GM12878 (cell line): ENCODE results near the gene EGR4. TPM values are rescaled to one million over a fixed set of nuclear protein-coding genes. Genes with fewer than 3 reads are reported as not detected.

Experiments used
- ATAC-seq: fragments of 200-7000 bp; cut with Tn5 transposase; 3 replicates; pipeline ENCODE4 v1.9.1; 2020; ENCODE audit warnings: mild to moderate bottlenecking, moderate library complexity
- BruUV-seq: library from RNA; stranded (reverse); fragments of 400-500 nt; replicated peaks from 2 replicates; lab custom pipeline; 2021; lab: Mats Ljungman, UMichigan
- CTCF ChIA-PET: fragments of 300-600 bp; sonication (Branson Sonifier 250); formaldehyde crosslinking; extraction: SDS; loops from one replicate; lab custom pipeline; 2021; ENCODE audit warnings: inconsistent platforms; lab: Yijun Ruan, JAX
- POLR2A ChIA-PET: fragments of 350-600 bp; formaldehyde crosslinking; extraction: SDS; loops from one replicate; lab custom pipeline; 2021; ENCODE audit warnings: inconsistent platforms; lab: Charles Lee
- RAD21 ChIA-PET: fragments of 300-600 bp; sonication (Branson Sonifier 250); formaldehyde crosslinking; loops from one replicate; lab custom pipeline; 2023; ENCODE audit warnings: antibody characterized with exemption; ENCODE audit not compliant: unreplicated experiment; lab: Charles Lee
- SMC1A ChIA-PET: fragments of 300-600 bp; sonication (Branson Sonifier 250); formaldehyde crosslinking; loops from one replicate; lab custom pipeline; 2023; ENCODE audit not compliant: unreplicated experiment, uncharacterized antibody; lab: Charles Lee
- DNase-seq: peaks from one replicate; pipeline ENCODE4 v3.0.0-alpha.2; 2011; ENCODE audit warnings: low read depth, low spot score
- FAIRE-seq: peaks from 3 replicates; lab custom pipeline; 2011; peaks lifted over from hg19 to GRCh38; lab: Jason Lieb, UNC
- H2AFZ ChIP-seq: 2 replicates; pipeline ENCODE4 v1.6.0; 2011; ENCODE audit warnings: low read depth, low read length, control low read depth; ENCODE audit not compliant: control insufficient read depth
- H3K27ac ChIP-seq: 2 replicates; pipeline ENCODE4 v1.5.1; 2011; ENCODE audit warnings: control low read depth; ENCODE audit not compliant: control insufficient read depth, insufficient read depth
- H3K27me3 ChIP-seq, 2 experiments: replicated peaks in 1 of 2; 2 replicates each; pipeline versions ENCODE4 v1.6.0 to v1.6.1; 2011; ENCODE audit warnings: low read length in 1 of 2; ENCODE audit not compliant: control insufficient read depth in 2 of 2, insufficient read depth in 2 of 2
- H3K36me3 ChIP-seq, 2 experiments: 2 replicates each; pipeline ENCODE4 v1.5.1; 2011; ENCODE audit warnings: low read length in 1 of 2; ENCODE audit not compliant: control insufficient read depth in 2 of 2, insufficient read depth in 2 of 2
- H3K4me1 ChIP-seq: 2 replicates; pipeline ENCODE4 v1.6.1; 2011; ENCODE audit warnings: mild to moderate bottlenecking, low read length, moderate library complexity, mixed read lengths; ENCODE audit not compliant: control insufficient read depth, insufficient read depth
- H3K4me2 ChIP-seq: 2 replicates; pipeline ENCODE4 v1.6.0; 2011; ENCODE audit warnings: control low read depth; ENCODE audit not compliant: control insufficient read depth, insufficient read depth
- H3K4me3 ChIP-seq: fragments of 200-600 bp; sonication (generic); 2 replicates; pipeline ENCODE4 v1.5.1; 2016
- H3K79me2 ChIP-seq: 2 replicates; pipeline ENCODE4 v1.6.0; 2011; ENCODE audit warnings: low read length; ENCODE audit not compliant: control insufficient read depth, insufficient read depth
- H3K9ac ChIP-seq: 2 replicates; pipeline ENCODE4 v1.8.0; 2011; ENCODE audit warnings: low read length, control low read depth, mixed read lengths; ENCODE audit not compliant: control insufficient read depth, insufficient read depth
- H3K9me3 ChIP-seq: replicated peaks from 3 replicates; pipeline ENCODE4 v1.5.1; 2011; ENCODE audit warnings: mild to moderate bottlenecking, low read length; ENCODE audit not compliant: control insufficient read depth, insufficient read depth
- H4K20me1 ChIP-seq: 2 replicates; pipeline ENCODE4 v1.6.0; 2011; ENCODE audit not compliant: control insufficient read depth, insufficient read depth
- BCL11A ChIP-seq: IDR thresholded peaks from 2 replicates; pipeline ENCODE4 v1.6.1; 2011; ENCODE audit warnings: low read depth, low read length
- CHD2 ChIP-seq: IDR thresholded peaks from 2 replicates; pipeline ENCODE4 v1.6.1; 2011; ENCODE audit warnings: low read depth, low read length, improper control_type of control experiment, borderline replicate concordance
- CTCF ChIP-seq, 3 experiments: IDR thresholded peaks in 2 of 3; conservative IDR thresholded peaks in 1 of 3; 2 replicates each; pipeline ENCODE4 v1.5.1; 2011; ENCODE audit warnings: low read depth in 3 of 3, low read length in 3 of 3, mild to moderate bottlenecking in 3 of 3, control low read depth in 2 of 3, moderate library complexity in 2 of 3, inconsistent platforms in 1 of 3, mixed read lengths in 1 of 3; ENCODE audit not compliant: control insufficient read depth in 2 of 3, insufficient read depth in 1 of 3; ENCODE audit errors: extremely low read depth in 1 of 3
- IRF4 ChIP-seq: IDR thresholded peaks from 2 replicates; pipeline ENCODE4 v1.6.1; 2011; ENCODE audit warnings: low read depth, low read length
- NR2F1 ChIP-seq: fragments of 450-650 bp; conservative IDR thresholded peaks from 2 replicates; pipeline ENCODE4 v1.6.1; 2017; ENCODE audit warnings: mild to moderate bottlenecking
- RAD21 ChIP-seq: IDR thresholded peaks from 2 replicates; pipeline ENCODE4 v1.6.1; 2011; ENCODE audit warnings: mild to moderate bottlenecking, low read depth, low read length, moderate library complexity; ENCODE audit not compliant: insufficient read depth
- RB1 ChIP-seq: fragments of 450-650 bp; formaldehyde crosslinking; IDR thresholded peaks from 2 replicates; pipeline ENCODE4 v1.6.1; 2017; ENCODE audit warnings: mild to moderate bottlenecking, borderline replicate concordance
- RELA ChIP-seq: fragments of 450-650 bp; IDR thresholded peaks from 2 replicates; pipeline ENCODE4 v1.8.0; 2014; ENCODE audit warnings: borderline replicate concordance; ENCODE audit not compliant: partially characterized antibody
- WRNIP1 ChIP-seq: IDR thresholded peaks from 2 replicates; pipeline ENCODE4 v1.6.1; 2011; ENCODE audit warnings: low read depth, low read length, improper control_type of control experiment, borderline replicate concordance
- ZNF274 ChIP-seq: IDR thresholded peaks from one replicate; pipeline ENCODE4 v1.8.0; 2011; ENCODE audit not compliant: insufficient read length, insufficient read depth
- WGBS: methylation state at CpG from one replicate; pipeline ENCODE4 v1.1.6; 2016; ENCODE audit warnings: low lambda C conversion rate; ENCODE audit not compliant: insufficient replicate concordance, insufficient coverage; ENCODE audit errors: missing lambda C conversion rate; 5-methylcytosine and 5-hydroxymethylcytosine counted together
- in situ Hi-C: fragments of 300-500 bp; cut with MboI; formaldehyde crosslinking; loops from 9 replicates; pipeline ENCODE4 v1.14.3; 2018; ENCODE audit warnings: mixed read lengths
- intact Hi-C: fragments of 100-400 bp; cut with micrococcal nuclease; formaldehyde crosslinking; loops from one replicate; pipeline ENCODE4 v1.14.2; 2022; ENCODE audit not compliant: unreplicated experiment
- polyA plus RNA-seq, 11 experiments: library from polyadenylated mRNA; depleted of rRNA in 4 of 11; unstranded in 6 of 11; stranded (reverse) in 5 of 11; fragments of >200 nt; fragmentation: Nextera tagmentation in 4 of 11; fragmentation: Illumina TruSeq in 1 of 11; extraction: Ambion mirVana in 4 of 11; extraction: Trizol in 1 of 11; gene quantifications; 1 replicate in 1 of 11; 2 replicates in 10 of 11; pipeline versions ENCODE4 v1.2.1 to v1.2.3, GENCODE V29; 2011 to 2016; ENCODE audit warnings: inconsistent platforms in 2 of 11, missing spikeins in 2 of 11, low read depth in 1 of 11
- total RNA-seq, 4 experiments: library from RNA; depleted of rRNA in 3 of 4; stranded (reverse); fragments of >200 nt in 3 of 4; fragmentation: Illumina TruSeq in 1 of 4; extraction: Trizol in 1 of 4; gene quantifications; 2 replicates each; pipeline versions ENCODE4 v1.2.1 to v1.2.3, GENCODE V29; 2013 to 2021
- TF ChIP-seq, protein P1 (sequence below): IDR thresholded peaks from 2 replicates; pipeline ENCODE4 v1.6.1; 2011; ENCODE audit warnings: borderline replicate concordance, low read depth, mild to moderate bottlenecking, moderate library complexity, mixed read lengths, low read length; ENCODE audit not compliant: insufficient read depth; ENCODE audit errors: extremely low read length
- TF ChIP-seq, protein P2 (sequence below): fragments of 450-650 bp; IDR thresholded peaks from 2 replicates; pipeline ENCODE4 v1.6.1; 2018; ENCODE audit warnings: borderline replicate concordance, mild to moderate bottlenecking; ENCODE audit not compliant: partially characterized antibody

EGR4 gene
- total and polyA plus RNA-seq, 10 of the 15 experiments (the other 5 are each of a cell fraction or from before 2014, with no cell fraction given) = 0.07 TPM; not detected in 9

DNA sequence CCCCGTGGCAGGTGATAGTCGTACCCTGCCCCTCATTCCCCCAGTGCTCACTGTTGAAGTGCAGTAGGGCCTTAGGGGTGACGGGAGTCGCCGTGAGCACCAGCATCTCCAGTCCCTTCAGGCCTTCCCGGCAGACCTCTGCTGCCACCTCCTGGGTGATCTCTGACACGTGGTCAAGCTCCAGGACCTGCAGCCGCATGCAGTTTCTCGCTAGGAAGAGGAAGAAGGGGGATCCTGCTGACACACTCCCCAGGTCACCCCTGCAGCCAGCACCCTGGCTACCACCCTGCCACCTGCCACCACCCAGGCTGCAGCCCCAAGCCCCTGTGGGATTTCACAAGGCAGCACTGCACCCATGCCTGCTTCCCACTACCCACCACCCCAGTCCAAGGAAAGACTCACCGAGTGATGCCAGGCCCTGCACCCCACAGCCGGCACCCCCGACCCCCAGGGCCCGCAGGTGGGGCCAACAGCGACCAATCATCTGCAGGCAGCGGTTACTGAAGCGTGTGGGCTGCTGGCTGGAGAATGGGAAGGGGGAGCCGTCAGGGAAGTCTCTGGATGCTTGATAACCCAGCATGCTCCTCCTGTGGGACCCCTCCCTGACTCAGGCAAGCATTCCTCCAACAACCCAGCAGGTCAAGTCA lies 32.9 kb downstream of the EGR4 start:
- Histone ChIP-seq H3K27ac (no peak overlapping the region), H3K79me2 (no peaks in the 10 kb centered on the region), H4K20me1 (no peaks in the 10 kb centered on the region), H3K4me3 (no peak overlapping the region), H3K4me2 (no peak overlapping the region), H3K27me3 (no peaks in the 10 kb centered on the region), H3K4me1 (no peaks in the 10 kb centered on the region), H3K9ac (no peak overlapping the region), H3K36me3 (peaks cover 10 to 22% of the 10 kb centered on the region in 2 experiments; a peak in 3 of 4 replicates), H2AFZ (no peak overlapping the region), H3K9me3 (no peaks in the 10 kb centered on the region)
- intact Hi-C loops = no loop called here
- TF ChIP-seq RELA (no peak), RB1 (no peak), WRNIP1 (no peak), ZNF274 (no peak), NR2F1 (no peak), BCL11A (no peak), IRF4 (no peak), CHD2 (no peak), CTCF (IDR thresholded peaks at IDR 0.05 in 2 of 3, conservative IDR thresholded peaks at IDR 0.05 in 1 of 3; ENCODE audit: control insufficient read depth in 2 of 3, extremely low read depth in 1 of 3, insufficient read depth in 1 of 3, low read depth in 3 of 3, low read length in 3 of 3) (peak; percentile 9 to 27 (median 25); a peak in 2 of 6 replicates), RAD21 (peak; percentile 15; the same call in 1 of the 2 replicates)
- TF ChIP-seq, protein P1, sequence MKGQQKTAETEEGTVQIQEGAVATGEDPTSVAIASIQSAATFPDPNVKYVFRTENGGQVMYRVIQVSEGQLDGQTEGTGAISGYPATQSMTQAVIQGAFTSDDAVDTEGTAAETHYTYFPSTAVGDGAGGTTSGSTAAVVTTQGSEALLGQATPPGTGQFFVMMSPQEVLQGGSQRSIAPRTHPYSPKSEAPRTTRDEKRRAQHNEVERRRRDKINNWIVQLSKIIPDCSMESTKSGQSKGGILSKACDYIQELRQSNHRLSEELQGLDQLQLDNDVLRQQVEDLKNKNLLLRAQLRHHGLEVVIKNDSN = no peak
- TF ChIP-seq, protein P2, sequence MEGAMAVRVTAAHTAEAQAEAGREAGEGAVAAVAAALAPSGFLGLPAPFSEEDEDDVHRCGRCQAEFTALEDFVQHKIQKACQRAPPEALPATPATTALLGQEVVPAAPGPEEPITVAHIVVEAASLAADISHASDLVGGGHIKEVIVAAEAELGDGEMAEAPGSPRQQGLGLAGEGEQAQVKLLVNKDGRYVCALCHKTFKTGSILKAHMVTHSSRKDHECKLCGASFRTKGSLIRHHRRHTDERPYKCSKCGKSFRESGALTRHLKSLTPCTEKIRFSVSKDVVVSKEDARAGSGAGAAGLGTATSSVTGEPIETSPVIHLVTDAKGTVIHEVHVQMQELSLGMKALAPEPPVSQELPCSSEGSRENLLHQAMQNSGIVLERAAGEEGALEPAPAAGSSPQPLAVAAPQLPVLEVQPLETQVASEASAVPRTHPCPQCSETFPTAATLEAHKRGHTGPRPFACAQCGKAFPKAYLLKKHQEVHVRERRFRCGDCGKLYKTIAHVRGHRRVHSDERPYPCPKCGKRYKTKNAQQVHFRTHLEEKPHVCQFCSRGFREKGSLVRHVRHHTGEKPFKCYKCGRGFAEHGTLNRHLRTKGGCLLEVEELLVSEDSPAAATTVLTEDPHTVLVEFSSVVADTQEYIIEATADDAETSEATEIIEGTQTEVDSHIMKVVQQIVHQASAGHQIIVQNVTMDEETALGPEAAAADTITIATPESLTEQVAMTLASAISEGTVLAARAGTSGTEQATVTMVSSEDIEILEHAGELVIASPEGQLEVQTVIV = no peak
- CTCF ChIA-PET = no interaction called here
- POLR2A ChIA-PET = no interaction called here
- in situ Hi-C loops = no loop called here
- DNase-seq (no peak), FAIRE-seq (no peak), ATAC-seq (peak; percentile 42)
- SMC1A ChIA-PET = no interaction called here
- RAD21 ChIA-PET = no interaction called here
- BruUV-seq = no TSS peak
- 75% methylated on average over 16 of the region's 17 CpGs for WGBS
